Hepatocyte (in vitro differentiated cells): ENCODE data around the gene PCSK4. TPM values are rescaled to one million over a fixed set of nuclear protein-coding genes. Genes with fewer than 3 reads are reported as not detected.

ENCODE experiments used
- DNase-seq: peaks from one replicate; pipeline ENCODE4 v3.0.0-alpha.2; 2016; ENCODE audit warnings: low spot score
- H2AFZ ChIP-seq: fragments of 200-600 bp; sonication (generic); 2 replicates; pipeline ENCODE4 v1.6.0; 2016; ENCODE audit warnings: antibody characterized with exemption, mild to moderate bottlenecking
- H3K27ac ChIP-seq: fragments of 200-600 bp; sonication (generic); 2 replicates; pipeline ENCODE4 v1.5.1; 2016; ENCODE audit warnings: mild to moderate bottlenecking
- H3K27me3 ChIP-seq: fragments of 200-600 bp; sonication (generic); 2 replicates; pipeline ENCODE4 v1.6.1; 2016
- H3K36me3 ChIP-seq: fragments of 200-600 bp; sonication (generic); replicated peaks from 2 replicates; pipeline ENCODE4 v1.5.1; 2016; ENCODE audit warnings: low read depth; ENCODE audit not compliant: insufficient read depth
- H3K4me1 ChIP-seq: fragments of 200-600 bp; sonication (generic); 2 replicates; pipeline ENCODE4 v1.5.1; 2016; ENCODE audit warnings: mild to moderate bottlenecking, moderate library complexity; ENCODE audit not compliant: insufficient read depth
- H3K4me2 ChIP-seq: fragments of 200-600 bp; sonication (generic); 2 replicates; pipeline ENCODE4 v1.6.0; 2016
- H3K4me3 ChIP-seq: fragments of 200-600 bp; sonication (generic); 2 replicates; pipeline ENCODE4 v1.5.1; 2016; ENCODE audit warnings: mild to moderate bottlenecking
- H3K79me2 ChIP-seq: fragments of 200-600 bp; sonication (generic); 2 replicates; pipeline ENCODE4 v1.6.0; 2017; ENCODE audit warnings: mild to moderate bottlenecking
- H3K9me2 ChIP-seq: fragments of 200-600 bp; sonication (generic); replicated peaks from 2 replicates; pipeline ENCODE4 v1.6.0; 2017; ENCODE audit warnings: mild to moderate bottlenecking; ENCODE audit not compliant: insufficient read depth
- H3K9me3 ChIP-seq: fragments of 200-600 bp; sonication (generic); 2 replicates; pipeline ENCODE4 v1.5.1; 2016; ENCODE audit warnings: low read depth, mild to moderate bottlenecking
- H4K20me1 ChIP-seq: fragments of 200-600 bp; sonication (generic); 2 replicates; pipeline ENCODE4 v1.6.0; 2016; ENCODE audit warnings: mild to moderate bottlenecking; ENCODE audit not compliant: insufficient read depth, poor library complexity, severe bottlenecking
- CTCF ChIP-seq: fragments of 200-600 bp; sonication (generic); IDR thresholded peaks from 2 replicates; pipeline ENCODE4 v1.5.1; 2016; ENCODE audit warnings: antibody characterized with exemption, mild to moderate bottlenecking; ENCODE audit not compliant: poor library complexity
- EZH2 ChIP-seq: fragments of 200-600 bp; sonication (generic); IDR thresholded peaks from 2 replicates; pipeline ENCODE4 v1.6.1; 2016; ENCODE audit warnings: antibody characterized with exemption, mild to moderate bottlenecking, borderline replicate concordance
- EZH2phosphoT487 ChIP-seq: fragments of 200-600 bp; sonication (generic); IDR thresholded peaks from one replicate; pipeline ENCODE4 v1.6.1; 2018; ENCODE audit warnings: antibody characterized with exemption, mild to moderate bottlenecking, low read depth, moderate library complexity; ENCODE audit not compliant: unreplicated experiment, severe bottlenecking
- WGBS: methylation state at CpG from one replicate; pipeline ENCODE4 v1.1.6; 2016; ENCODE audit warnings: low lambda C conversion rate; ENCODE audit errors: missing lambda C conversion rate; 5-methylcytosine and 5-hydroxymethylcytosine counted together
- polyA plus RNA-seq: library from polyadenylated mRNA; unstranded; fragments of >200 nt; fragmentation: Nextera tagmentation; extraction: Ambion mirVana; gene quantifications from 2 replicates; pipeline ENCODE4 v1.2.1, GENCODE V29; 2016
- total RNA-seq: library from RNA; depleted of rRNA; stranded (reverse); fragments of >200 nt; gene quantifications from 2 replicates; pipeline ENCODE4 v1.2.3, GENCODE V29; 2014

PCSK4 gene
- total and polyA plus RNA-seq, 2 experiments from 2014 or later, result 7.7 to 9.6 TPM

GRCh38 chr19:1507763-1508506 is 17.8 kb upstream of the PCSK4 start:
- H3K27me3 ChIP-seq, result no peaks in the 10 kb centered on the region
- no peaks in the 10 kb centered on the region for H3K36me3 ChIP-seq
- H3K9me2 ChIP-seq, result no peaks in the 10 kb centered on the region
- TF ChIP-seq CTCF, result no peak
- TF ChIP-seq EZH2, result no peak
- no peak for TF ChIP-seq EZH2phosphoT487
- no peaks in the 10 kb centered on the region for H3K9me3 ChIP-seq
- H4K20me1 ChIP-seq, result no peaks in the 10 kb centered on the region
- H3K79me2 ChIP-seq, result peaks cover 13% of the 10 kb centered on the region
- peaks cover 38% of the 10 kb centered on the region for H3K4me1 ChIP-seq
- no peak overlapping the region for H3K4me3 ChIP-seq
- peak overlapping the region; percentile 69 for H3K4me2 ChIP-seq
- H2AFZ ChIP-seq, result peak overlapping the region; percentile 13
- peak overlapping the region; percentile 76 for H3K27ac ChIP-seq
- DNase-seq, result peak; percentile 97
- WGBS, result 1% methylated on average over 29 of the region's 46 CpGs

- Histone ChIP-seq H3K4me1 (peaks cover 32% of the 10 kb centered on the region), H3K36me3 (no peaks in the 10 kb centered on the region), H3K79me2 (peaks cover 8% of the 10 kb centered on the region), H3K9me3 (no peaks in the 10 kb centered on the region), H4K20me1 (no peaks in the 10 kb centered on the region), H3K9me2 (no peaks in the 10 kb centered on the region), H3K27ac (peak overlapping the region; percentile 76), H2AFZ (no peak overlapping the region), H3K4me2 (peak overlapping the region; percentile 69), H3K4me3 (no peak overlapping the region), H3K27me3 (no peaks in the 10 kb centered on the region)
- DNase-seq, result no peak
- TF ChIP-seq EZH2phosphoT487 (no peak), EZH2 (no peak), CTCF (no peak)
- WGBS, result 78% methylated on average over 21 of the region's 23 CpGs
These were observed 17.1 kb upstream of the PCSK4 start for GRCh38 chr19:1507192-1507660.

- H2AFZ ChIP-seq, result no peak overlapping the region
- no peaks in the 10 kb centered on the region for H3K9me2 ChIP-seq
- H3K9me3 ChIP-seq, result no peaks in the 10 kb centered on the region
- no peaks in the 10 kb centered on the region for H3K36me3 ChIP-seq
- WGBS, result 95% methylated on average over 33 of the region's 45 CpGs
- no peak overlapping the region for H3K4me3 ChIP-seq
- peaks cover 27% of the 10 kb centered on the region for H3K4me1 ChIP-seq
- H3K27me3 ChIP-seq, result no peaks in the 10 kb centered on the region
- no peak overlapping the region for H3K4me2 ChIP-seq
- no peak for DNase-seq
- TF ChIP-seq EZH2phosphoT487 (no peak), EZH2 (no peak), CTCF (no peak)
- no peaks in the 10 kb centered on the region for H4K20me1 ChIP-seq
- H3K27ac ChIP-seq, result no peak overlapping the region
- no peaks in the 10 kb centered on the region for H3K79me2 ChIP-seq
These were observed 16.1 kb upstream of the PCSK4 start for GRCh38 chr19:1505991-1506881.
